Heart left ventricle (tissue), 16 donors: ENCODE measurements around the gene KCNN3. TPM values are rescaled to one million over a fixed set of nuclear protein-coding genes. Genes with fewer than 3 reads are reported as not detected.

ENCODE experiments used
- ATAC-seq, 4 donors: fragments of 200-7000 bp; cut with Tn5 transposase; one replicate each; pipeline ENCODE4 v1.9.1; 2020 to 2022; ENCODE audit warnings: moderate library complexity in 4 of 4, mild to moderate bottlenecking in 3 of 4, moderate number of reproducible peaks in 1 of 4
- DNase-seq, 5 donors: peaks; one replicate each; pipeline ENCODE4 v3.0.0-alpha.2; 2020
- H3K27ac ChIP-seq, 12 donors: fragments of 200-600 bp; sonication (generic) in 4 of 12; one replicate each; pipeline versions ENCODE4 v1.5.0 to v1.8.0; 2016 to 2022; ENCODE audit warnings: mild to moderate bottlenecking in 2 of 12
- H3K27me3 ChIP-seq, 9 donors: fragments of 200-600 bp; sonication (generic) in 2 of 9; one replicate each; pipeline versions ENCODE4 v1.5.1 to v1.8.0; 2016 to 2022; ENCODE audit warnings: mild to moderate bottlenecking in 3 of 9
- H3K36me3 ChIP-seq, 9 donors: fragments of 200-600 bp; sonication (generic) in 2 of 9; one replicate each; pipeline versions ENCODE4 v1.5.0 to v1.8.0; 2018 to 2022; ENCODE audit warnings: mild to moderate bottlenecking in 2 of 9
- H3K4me1 ChIP-seq, 12 donors: fragments of 200-600 bp; sonication (generic) in 4 of 12; one replicate each; pipeline versions ENCODE4 v1.5.0 to v1.8.0; 2016 to 2022; ENCODE audit warnings: mild to moderate bottlenecking in 3 of 12
- H3K4me3 ChIP-seq, 12 donors: fragments of 200-600 bp; sonication (generic) in 4 of 12; one replicate each; pipeline versions ENCODE4 v1.5.0 to v1.8.0; 2017 to 2022; ENCODE audit warnings: mild to moderate bottlenecking in 9 of 12, moderate library complexity in 4 of 12
- H3K9me3 ChIP-seq, 12 donors: fragments of 200-600 bp; sonication (generic) in 4 of 12; one replicate each; pipeline versions ENCODE4 v1.5.0 to v1.8.0; 2016 to 2022; ENCODE audit warnings: mild to moderate bottlenecking in 1 of 12
- POLR2A ChIP-seq, 2 donors: fragments of 450-650 bp; IDR thresholded peaks; one replicate each; pipeline ENCODE4 v1.6.1; 2017; ENCODE audit warnings: antibody characterized with exemption in 2 of 2, mild to moderate bottlenecking in 2 of 2, moderate library complexity in 2 of 2
- WGBS, 4 donors: extraction: QIAGEN DNeasy Blood & Tissue Kit in 2 of 4; methylation state at CpG; one replicate each; pipeline versions ENCODE4 v1.1.5 to v1.1.7; 2013 to 2018; 5-methylcytosine and 5-hydroxymethylcytosine counted together
- intact Hi-C, 10 donors: fragments of 100-400 bp; cut with DNase I; formaldehyde crosslinking; loops; one replicate each; pipeline versions ENCODE4 v1.11.1 to v1.14.2; 2022
- polyA plus RNA-seq, 2 donors: library from polyadenylated mRNA; stranded (reverse); fragments of 200-250 nt; gene quantifications; one replicate each; pipeline ENCODE4 v1.2.3, GENCODE V29; 2013
- total RNA-seq, 9 donors: library from RNA; depleted of rRNA in 2 of 9; stranded (reverse); fragments of >200 nt in 2 of 9; fragmentation: NEBNext Ultra II Directional in 3 of 9; extraction: Animal tissue kit (Norgen Biotek cat#: 25700) in 3 of 9; gene quantifications; one replicate each; pipeline versions ENCODE4 v1.1.0 to v1.2.4, GENCODE V29; 2016 to 2023
- TF ChIP-seq, protein P1 (sequence below), 12 donors: fragments of 200-600 bp; sonication (generic) in 4 of 12; IDR thresholded peaks; one replicate each; pipeline versions ENCODE4 v1.5.0 to v1.8.0; 2018 to 2022; ENCODE audit warnings: antibody characterized with exemption in 12 of 12, mild to moderate bottlenecking in 5 of 12
- donor health status: ischemic (EF 13 %, LVEDD 7.1; RV severe dilation, severe dysfunction).
- donor health status: healthy with polysubstance abuse.
- donor health status: DM: no; HTN: yes; CAD: no.
- donor health status: DM: no; HTN: no; CAD: no.
- donor health status: ischemic (EF 25% LVEDD 6.9; RV normal size, moderate dysfunction).
- donor health status: ischemic (EF 25% LVEDD 5.7; RV mildly dilated, moderate dysfunction).
- donor health status: healthy.
- donor health status: DM: yes; HTN: yes; CAD: no.
- donor health status: ischemic (EF 35%, LVEDD 5.7; RV mildly dilated, moderate dysfunction).
- donor health status: nonischemic (EF 11% LVEDD 7.7; RV severe dilation, severe dysfunction).
- donor health status: DM: yes; HTN: yes; CAD: no.
- donor health status: PGD.
- donor health status: ischemic (EF 29% LVEDD 5.4; RV normal size, mild dysfunction).
- donor health status: nonischemic (EF 23%, LVEDD 6.1; RV moderate dilation, normal function).

The KCNN3 gene
- total and polyA plus RNA-seq, 11 donors, result 0.42 to 4.6 (median 2.2) TPM

GRCh38 chr1:154859151-154859785 lies 10.8 kb downstream of the KCNN3 start:
- Histone ChIP-seq H3K27ac (no peak overlapping the region), H3K4me1 (peaks cover 0 to 31% (median 10%) of the 10 kb centered on the region in 12 donors), H3K27me3 (no peaks in the 10 kb centered on the region), H3K4me3 (no peak overlapping the region), H3K9me3 (no peaks in the 10 kb centered on the region), H3K36me3 (no peaks in the 10 kb centered on the region)
- no peak for TF ChIP-seq POLR2A (IDR thresholded peaks at IDR 0.05)
- ATAC-seq (no peak), DNase-seq (no peak)
- 89 to 91% (median 90%) methylated on average over 9 of the region's 9 CpGs for WGBS, 4 donors
- intact Hi-C loops, result no loop called here

- no peak for DNase-seq
- TF ChIP-seq, protein P1, sequence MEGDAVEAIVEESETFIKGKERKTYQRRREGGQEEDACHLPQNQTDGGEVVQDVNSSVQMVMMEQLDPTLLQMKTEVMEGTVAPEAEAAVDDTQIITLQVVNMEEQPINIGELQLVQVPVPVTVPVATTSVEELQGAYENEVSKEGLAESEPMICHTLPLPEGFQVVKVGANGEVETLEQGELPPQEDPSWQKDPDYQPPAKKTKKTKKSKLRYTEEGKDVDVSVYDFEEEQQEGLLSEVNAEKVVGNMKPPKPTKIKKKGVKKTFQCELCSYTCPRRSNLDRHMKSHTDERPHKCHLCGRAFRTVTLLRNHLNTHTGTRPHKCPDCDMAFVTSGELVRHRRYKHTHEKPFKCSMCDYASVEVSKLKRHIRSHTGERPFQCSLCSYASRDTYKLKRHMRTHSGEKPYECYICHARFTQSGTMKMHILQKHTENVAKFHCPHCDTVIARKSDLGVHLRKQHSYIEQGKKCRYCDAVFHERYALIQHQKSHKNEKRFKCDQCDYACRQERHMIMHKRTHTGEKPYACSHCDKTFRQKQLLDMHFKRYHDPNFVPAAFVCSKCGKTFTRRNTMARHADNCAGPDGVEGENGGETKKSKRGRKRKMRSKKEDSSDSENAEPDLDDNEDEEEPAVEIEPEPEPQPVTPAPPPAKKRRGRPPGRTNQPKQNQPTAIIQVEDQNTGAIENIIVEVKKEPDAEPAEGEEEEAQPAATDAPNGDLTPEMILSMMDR (IDR thresholded peaks at IDR 0.05), result no peak
- TF ChIP-seq POLR2A (IDR thresholded peaks at IDR 0.05), result no peak
- H3K36me3 ChIP-seq, result no peaks in the 10 kb centered on the region
- no peaks in the 10 kb centered on the region for H3K27me3 ChIP-seq
- H3K9me3 ChIP-seq, result no peaks in the 10 kb centered on the region
- H3K27ac ChIP-seq, result no peak overlapping the region
- ATAC-seq, result no peak
- WGBS, 4 donors, result 93 to 98% (median 96%) methylated on average over 11 of the region's 11 CpGs
- H3K4me3 ChIP-seq, result no peak overlapping the region
- intact Hi-C loops, result no loop called here
- H3K4me1 ChIP-seq, result peaks cover 0 to 20% (median 4%) of the 10 kb centered on the region in 12 donors
These were observed 12.5 kb downstream of the KCNN3 start for GRCh38 chr1:154857441-154858215.

GRCh38 chr1:154857022-154857421 lies 13.1 kb downstream of the KCNN3 start:
- Histone ChIP-seq H3K9me3 (no peaks in the 10 kb centered on the region), H3K4me3 (no peak overlapping the region), H3K36me3 (no peaks in the 10 kb centered on the region), H3K27me3 (no peaks in the 10 kb centered on the region), H3K27ac (no peak overlapping the region), H3K4me1 (peaks cover 0 to 17% (median 4%) of the 10 kb centered on the region in 12 donors)
- no peak for ATAC-seq
- TF ChIP-seq, protein P1 (IDR thresholded peaks at IDR 0.05), result no peak
- TF ChIP-seq POLR2A (IDR thresholded peaks at IDR 0.05), result no peak
- DNase-seq, result no peak
- WGBS, 4 donors, result 91 to 97% (median 94%) methylated on average over 6 of the region's 6 CpGs
- intact Hi-C loops, result no loop called here

GRCh38 chr1:154856544-154856943 lies 13.5 kb downstream of the KCNN3 start:
- peaks cover 0 to 17% (median 4%) of the 10 kb centered on the region in 12 donors for H3K4me1 ChIP-seq
- WGBS, 4 donors, result 92 to 93% (median 92%) methylated on average over 3 of the region's 3 CpGs

More at GRCh38 chr1:154856544-154856943, 13.5 kb downstream of the KCNN3 start:
- Histone ChIP-seq H3K9me3 (no peaks in the 10 kb centered on the region), H3K36me3 (no peaks in the 10 kb centered on the region), H3K4me3 (no peak overlapping the region), H3K27me3 (no peaks in the 10 kb centered on the region), H3K27ac (no peak overlapping the region)
- no peak for ATAC-seq
- no peak for DNase-seq
- TF ChIP-seq, protein P1 (IDR thresholded peaks at IDR 0.05), result no peak
- TF ChIP-seq POLR2A (IDR thresholded peaks at IDR 0.05), result no peak
- intact Hi-C loops, result no loop called here
